ENCODE measurements around the gene LRP6.

The LRP6 gene

GRCh38 chr12:12214201-12214600 is 52.6 kb downstream of the LRP6 start:
- no peak for DNase-seq

GRCh38 chr12:12212769-12213168 is 54.1 kb downstream of the LRP6 start:
- DNase-seq, result no peak

GRCh38 chr12:12210983-12211382 is 55.9 kb downstream of the LRP6 start:
- no peak for DNase-seq

- no peak for DNase-seq
Observed at GRCh38 chr12:12210416-12210815, 56.4 kb downstream of the LRP6 start.

GRCh38 chr12:12209675-12210074 is 57.2 kb downstream of the LRP6 start:
- DNase-seq, result no peak

- DNase-seq, result no peak
Observed at GRCh38 chr12:12209043-12209442, 57.8 kb downstream of the LRP6 start.

GRCh38 chr12:12207746-12208145 is 59.1 kb downstream of the LRP6 start:
- no peak for DNase-seq

- no peak for DNase-seq
Observed at GRCh38 chr12:12206776-12207388, 60.0 kb downstream of the LRP6 start.

- no peak for DNase-seq
Observed at GRCh38 chr12:12202747-12203146, 64.1 kb downstream of the LRP6 start.

- DNase-seq, result no peak
Observed at GRCh38 chr12:12202105-12202504, 64.7 kb downstream of the LRP6 start.

- no peak for DNase-seq
Observed at GRCh38 chr12:12201274-12201758, 65.5 kb downstream of the LRP6 start.

GRCh38 chr12:12200363-12200762 is 66.5 kb downstream of the LRP6 start:
- no peak for DNase-seq

- DNase-seq, result no peak
Observed at GRCh38 chr12:12198124-12198523, 68.7 kb downstream of the LRP6 start.

GRCh38 chr12:12197128-12197527 is 69.7 kb downstream of the LRP6 start:
- no peak for DNase-seq

GRCh38 chr12:12195516-12195915 is 71.3 kb downstream of the LRP6 start:
- no peak for DNase-seq

GRCh38 chr12:12195081-12195480 is 71.8 kb downstream of the LRP6 start:
- DNase-seq, result no peak

GRCh38 chr12:12194206-12194605 is 72.6 kb downstream of the LRP6 start:
- no peak for DNase-seq

- DNase-seq, result no peak
Observed at GRCh38 chr12:12191008-12191407, 75.8 kb downstream of the LRP6 start.

- no peak for DNase-seq
Observed at GRCh38 chr12:12190087-12190809, 76.6 kb downstream of the LRP6 start.

- no peak for DNase-seq
Observed at GRCh38 chr12:12185414-12185813, 81.4 kb downstream of the LRP6 start.

- DNase-seq, result peak in 2 of 3 experiments; percentile 17 to 70
Observed at GRCh38 chr12:12182703-12183365, 84.0 kb downstream of the LRP6 start.

- DNase-seq, result no peak
Observed at GRCh38 chr12:12181511-12181910, 85.3 kb downstream of the LRP6 start.

GRCh38 chr12:12180575-12180974 is 86.3 kb downstream of the LRP6 start:
- DNase-seq, result no peak

- no peak for DNase-seq
Observed at GRCh38 chr12:12180136-12180535, 86.7 kb downstream of the LRP6 start.
